ENCODE data around the gene PCBP3.

Gene PCBP3

GRCh38 chr21:45911806-45912325 is 268.3 kb downstream of the PCBP3 start:
- Histone ChIP-seq H4K8ac (ENCODE audit: low read depth, low read length) (no peak overlapping the region), H3K4me3 (ENCODE audit: low read depth, low read length) (no peak overlapping the region), H3K79me1 (ENCODE audit: low read length) (no peaks in the 10 kb centered on the region), H4K91ac (ENCODE audit: low read depth, low read length) (no peak overlapping the region), H2AK5ac (ENCODE audit: low read length) (no peak overlapping the region), H3K79me2 (ENCODE audit: control insufficient read depth, insufficient read depth, low read length, poor library complexity) (no peaks in the 10 kb centered on the region), H2BK12ac (ENCODE audit: low read length) (no peak overlapping the region), H3K9ac (ENCODE audit: low read length) (no peak overlapping the region), H3K4me2 (ENCODE audit: low read length) (no peak overlapping the region), H3K27me3 (ENCODE audit: insufficient read depth, low read length) (no peaks in the 10 kb centered on the region), H3K36me3 (ENCODE audit: control insufficient read depth in 1 of 2, insufficient read depth in 2 of 2, low read length in 2 of 2) (no peaks in the 10 kb centered on the region), H3K14ac (ENCODE audit: low read length) (no peak overlapping the region), H3K4ac (ENCODE audit: low read depth, low read length) (no peak overlapping the region), H3K27ac (ENCODE audit: low read depth, low read length) (no peak overlapping the region), H3K4me1 (ENCODE audit: control insufficient read depth in 1 of 2, insufficient read depth in 2 of 2, low read length in 2 of 2) (peaks cover 5 to 6% of the 10 kb centered on the region in 2 experiments), H2AFZ (ENCODE audit: insufficient read depth, low read length, poor library complexity) (no peak overlapping the region), H2BK120ac (ENCODE audit: insufficient read depth, low read length, poor library complexity) (no peak overlapping the region), H3K18ac (ENCODE audit: low read length) (no peak overlapping the region), H4K12ac (ENCODE audit: low read depth, low read length) (no peak overlapping the region), H3K23ac (ENCODE audit: low read length) (no peak overlapping the region), H3K9me3 (ENCODE audit: insufficient read depth, low read depth, low read length) (peaks cover 6% of the 10 kb centered on the region), H2BK5ac (ENCODE audit: low read depth, low read length, poor library complexity) (no peak overlapping the region)
- DNase-seq = no peak
- WGBS (ENCODE audit: extremely low coverage, insufficient coverage, insufficient read length) = no CpG with 5 or more reads among the region's 15 CpGs

GRCh38 chr21:45912611-45913417 is 269.3 kb downstream of the PCBP3 start:
- whole genome bisulfite sequencing (ENCODE audit: extremely low coverage, insufficient coverage, insufficient read length) = no CpG with 5 or more reads among the region's 16 CpGs
- H2AFZ ChIP-seq (ENCODE audit: insufficient read depth, low read length, poor library complexity) = no peak overlapping the region
- H3K4me2 ChIP-seq (ENCODE audit: low read length) = no peak overlapping the region
- no peak overlapping the region for H2AK5ac ChIP-seq (ENCODE audit: low read length)
- H3K36me3 ChIP-seq (ENCODE audit: control insufficient read depth in 1 of 2, insufficient read depth in 2 of 2, low read length in 2 of 2) = no peaks in the 10 kb centered on the region
- no peak overlapping the region for H3K23ac ChIP-seq (ENCODE audit: low read length)
- H3K79me2 ChIP-seq (ENCODE audit: control insufficient read depth, insufficient read depth, low read length, poor library complexity) = no peaks in the 10 kb centered on the region
- H3K9ac ChIP-seq (ENCODE audit: low read length) = no peak overlapping the region
- no peak overlapping the region for H3K27ac ChIP-seq (ENCODE audit: low read depth, low read length)
- no peaks in the 10 kb centered on the region for H3K27me3 ChIP-seq (ENCODE audit: insufficient read depth, low read length)
- peaks cover 6% of the 10 kb centered on the region for H3K9me3 ChIP-seq (ENCODE audit: insufficient read depth, low read depth, low read length)
- no peak overlapping the region for H4K12ac ChIP-seq (ENCODE audit: low read depth, low read length)
- no peak overlapping the region for H3K18ac ChIP-seq (ENCODE audit: low read length)
- H3K79me1 ChIP-seq (ENCODE audit: low read length) = no peaks in the 10 kb centered on the region
- no peak overlapping the region for H2BK5ac ChIP-seq (ENCODE audit: low read depth, low read length, poor library complexity)
- no peak overlapping the region for H4K8ac ChIP-seq (ENCODE audit: low read depth, low read length)
- H3K14ac ChIP-seq (ENCODE audit: low read length) = no peak overlapping the region
- H4K91ac ChIP-seq (ENCODE audit: low read depth, low read length) = no peak overlapping the region
- peaks cover 6 to 8% of the 10 kb centered on the region in 2 experiments for H3K4me1 ChIP-seq (ENCODE audit: control insufficient read depth in 1 of 2, insufficient read depth in 2 of 2, low read length in 2 of 2)
- no peak overlapping the region for H3K4me3 ChIP-seq (ENCODE audit: low read depth, low read length)
- no peak for DNase-seq
- H2BK120ac ChIP-seq (ENCODE audit: insufficient read depth, low read length, poor library complexity) = no peak overlapping the region
- H2BK12ac ChIP-seq (ENCODE audit: low read length) = no peak overlapping the region
- H3K4ac ChIP-seq (ENCODE audit: low read depth, low read length) = no peak overlapping the region

- Histone ChIP-seq H3K4ac (ENCODE audit: low read depth, low read length) (no peak overlapping the region), H3K9me3 (ENCODE audit: insufficient read depth, low read depth, low read length) (peaks cover 6% of the 10 kb centered on the region), H3K27me3 (ENCODE audit: insufficient read depth, low read length) (no peaks in the 10 kb centered on the region), H3K79me1 (ENCODE audit: low read length) (no peaks in the 10 kb centered on the region), H3K27ac (ENCODE audit: low read depth, low read length) (no peak overlapping the region), H2BK5ac (ENCODE audit: low read depth, low read length, poor library complexity) (no peak overlapping the region), H3K14ac (ENCODE audit: low read length) (no peak overlapping the region), H4K12ac (ENCODE audit: low read depth, low read length) (no peak overlapping the region), H2BK120ac (ENCODE audit: insufficient read depth, low read length, poor library complexity) (no peak overlapping the region), H3K79me2 (ENCODE audit: control insufficient read depth, insufficient read depth, low read length, poor library complexity) (no peaks in the 10 kb centered on the region), H2AK5ac (ENCODE audit: low read length) (no peak overlapping the region), H4K91ac (ENCODE audit: low read depth, low read length) (no peak overlapping the region), H3K23ac (ENCODE audit: low read length) (no peak overlapping the region), H3K9ac (ENCODE audit: low read length) (no peak overlapping the region), H2BK12ac (ENCODE audit: low read length) (no peak overlapping the region), H2AFZ (ENCODE audit: insufficient read depth, low read length, poor library complexity) (no peak overlapping the region), H3K18ac (ENCODE audit: low read length) (no peak overlapping the region), H3K4me3 (ENCODE audit: low read depth, low read length) (no peak overlapping the region), H3K36me3 (ENCODE audit: control insufficient read depth in 1 of 2, insufficient read depth in 2 of 2, low read length in 2 of 2) (no peaks in the 10 kb centered on the region), H4K8ac (ENCODE audit: low read depth, low read length) (no peak overlapping the region), H3K4me2 (ENCODE audit: low read length) (no peak overlapping the region), H3K4me1 (ENCODE audit: control insufficient read depth in 1 of 2, insufficient read depth in 2 of 2, low read length in 2 of 2) (peaks cover 6 to 8% of the 10 kb centered on the region in 2 experiments)
- no peak for DNase-seq
- no CpG with 5 or more reads among the region's 10 CpGs for WGBS (ENCODE audit: extremely low coverage, insufficient coverage, insufficient read length)
These were observed 269.9 kb downstream of the PCBP3 start for GRCh38 chr21:45913418-45913765.

GRCh38 chr21:45913886-45914285 is 270.4 kb downstream of the PCBP3 start:
- no peak overlapping the region for H2AFZ ChIP-seq (ENCODE audit: insufficient read depth, low read length, poor library complexity)
- no peak overlapping the region for H3K4me2 ChIP-seq (ENCODE audit: low read length)
- no peak overlapping the region for H3K23ac ChIP-seq (ENCODE audit: low read length)
- H3K36me3 ChIP-seq (ENCODE audit: control insufficient read depth in 1 of 2, insufficient read depth in 2 of 2, low read length in 2 of 2) = no peaks in the 10 kb centered on the region
- H2BK12ac ChIP-seq (ENCODE audit: low read length) = no peak overlapping the region
- no peaks in the 10 kb centered on the region for H3K79me2 ChIP-seq (ENCODE audit: control insufficient read depth, insufficient read depth, low read length, poor library complexity)
- no peak overlapping the region for H3K27ac ChIP-seq (ENCODE audit: low read depth, low read length)
- no peak overlapping the region for H3K4ac ChIP-seq (ENCODE audit: low read depth, low read length)
- H3K79me1 ChIP-seq (ENCODE audit: low read length) = no peaks in the 10 kb centered on the region
- H3K9me3 ChIP-seq (ENCODE audit: insufficient read depth, low read depth, low read length) = peaks cover 6% of the 10 kb centered on the region
- no peak overlapping the region for H4K91ac ChIP-seq (ENCODE audit: low read depth, low read length)
- H3K9ac ChIP-seq (ENCODE audit: low read length) = no peak overlapping the region
- H3K4me3 ChIP-seq (ENCODE audit: low read depth, low read length) = no peak overlapping the region
- H2BK120ac ChIP-seq (ENCODE audit: insufficient read depth, low read length, poor library complexity) = no peak overlapping the region
- peaks cover 6 to 8% of the 10 kb centered on the region in 2 experiments for H3K4me1 ChIP-seq (ENCODE audit: control insufficient read depth in 1 of 2, insufficient read depth in 2 of 2, low read length in 2 of 2)
- no peak overlapping the region for H3K18ac ChIP-seq (ENCODE audit: low read length)
- WGBS (ENCODE audit: extremely low coverage, insufficient coverage, insufficient read length) = no CpG with 5 or more reads among the region's 22 CpGs
- no peak overlapping the region for H2AK5ac ChIP-seq (ENCODE audit: low read length)
- DNase-seq = no peak
- no peak overlapping the region for H2BK5ac ChIP-seq (ENCODE audit: low read depth, low read length, poor library complexity)
- no peak overlapping the region for H4K12ac ChIP-seq (ENCODE audit: low read depth, low read length)
- no peaks in the 10 kb centered on the region for H3K27me3 ChIP-seq (ENCODE audit: insufficient read depth, low read length)
- H4K8ac ChIP-seq (ENCODE audit: low read depth, low read length) = no peak overlapping the region
- no peak overlapping the region for H3K14ac ChIP-seq (ENCODE audit: low read length)
